Right ventricle myocardium inferior (tissue), 1 donor: Measurements from ENCODE around the gene KIF26A. TPM values are rescaled to one million over a fixed set of nuclear protein-coding genes. Genes with fewer than 3 reads are reported as not detected.

ENCODE experiments used
- ATAC-seq: fragments of 200-7000 bp; cut with Tn5 transposase; one replicate; pipeline ENCODE4 v1.9.1; 2020; ENCODE audit warnings: mild to moderate bottlenecking, moderate library complexity
- DNase-seq: peaks from one replicate; pipeline ENCODE4 v3.0.0; 2021; ENCODE audit errors: missing footprints
- intact Hi-C: fragments of 100-400 bp; cut with DNase I; formaldehyde crosslinking; loops from one replicate; pipeline ENCODE4 v1.11.0; 2022
- total RNA-seq: library from RNA; stranded (reverse); fragmentation: NEBNext Ultra II Directional; extraction: Animal tissue kit (Norgen Biotek cat#: 25700); gene quantifications from one replicate; pipeline ENCODE4 v1.2.1, GENCODE V29; 2021
- donor health status: DM: no; HTN: yes; CAD: no; lungs with severe emphysema.

The KIF26A gene
- total RNA-seq, 1 donor from 2014 or later: 6.4 TPM

GRCh38 chr14:104162495-104162894, 24.1 kb downstream of the KIF26A start:
- DNase-seq: no peak
- intact Hi-C loops: no loop called here
- no peak for ATAC-seq

DNA sequence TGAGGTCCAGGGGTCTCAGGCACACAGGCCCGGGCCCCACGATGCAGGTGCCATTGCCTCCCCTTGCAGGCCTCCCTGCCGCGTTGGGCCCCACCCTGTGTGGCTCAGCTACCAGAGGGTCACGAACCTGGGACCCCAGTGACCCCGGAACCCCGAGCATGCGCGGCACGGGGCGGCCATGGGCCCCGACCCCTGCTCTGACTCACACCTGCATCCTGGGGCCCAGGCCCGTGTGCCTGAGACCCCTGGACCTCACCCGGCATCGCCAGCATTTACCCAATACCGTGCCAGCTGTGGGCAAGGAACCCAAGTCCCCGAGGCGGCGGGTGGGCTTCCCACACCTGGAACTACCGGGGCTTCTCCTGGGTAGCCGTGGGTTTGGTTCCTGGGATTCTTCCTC, 25.2 kb downstream of the KIF26A start:
- intact Hi-C loops: no loop called here
- DNase-seq: no peak
- no peak for ATAC-seq

DNA sequence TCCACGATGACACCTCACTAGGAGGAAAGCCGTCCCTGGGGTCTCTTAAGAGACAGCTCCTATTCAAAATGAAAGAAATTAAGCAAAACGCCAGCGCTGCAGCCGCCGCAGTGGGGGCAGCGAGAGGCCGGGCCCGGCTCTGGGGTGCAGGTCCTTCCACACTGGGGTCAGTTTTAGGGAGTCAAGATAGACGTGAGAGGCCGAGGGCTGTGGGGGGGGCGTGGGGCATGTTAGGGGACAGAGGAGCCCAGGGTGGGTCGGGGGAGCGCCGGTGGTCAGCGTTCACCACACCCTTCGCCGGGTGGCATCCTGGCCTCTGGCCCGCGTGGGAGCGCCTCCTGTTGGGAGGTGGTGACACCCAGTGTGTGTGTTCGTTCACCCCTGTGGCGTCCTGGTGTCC, 25.7 kb downstream of the KIF26A start:
- intact Hi-C loops: no loop called here
- DNase-seq (no peak), ATAC-seq (no peak)

GRCh38 chr14:104164512-104164911, 26.1 kb downstream of the KIF26A start:
- DNase-seq (no peak), ATAC-seq (no peak)
- intact Hi-C loops: no loop called here

- DNase-seq (no peak), ATAC-seq (no peak)
- intact Hi-C loops: no loop called here
Measured at GRCh38 chr14:104166698-104167097, 28.3 kb downstream of the KIF26A start.

DNA sequence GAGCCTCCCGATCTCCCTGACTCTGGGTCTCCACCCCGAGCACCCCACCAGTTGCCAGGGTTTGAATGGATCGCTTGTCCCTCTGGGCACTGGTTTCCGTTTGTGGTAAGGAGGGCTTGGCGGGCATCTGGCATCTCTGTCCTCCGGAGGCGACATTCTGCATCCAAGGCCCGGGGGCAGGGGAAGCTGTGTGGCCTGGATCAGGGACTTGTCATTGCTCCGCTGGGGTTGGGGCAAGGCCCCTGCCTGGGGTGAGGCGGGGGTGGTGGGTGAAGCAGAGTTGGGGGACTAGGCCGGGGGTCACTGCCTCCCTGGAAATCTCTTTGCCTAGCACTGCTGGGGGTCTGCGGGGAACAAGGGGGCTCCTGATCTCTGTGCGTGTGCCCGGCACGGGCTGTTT, 30.2 kb downstream of the KIF26A start:
- ATAC-seq: no peak

GRCh38 chr14:104169005-104169698, 30.8 kb downstream of the KIF26A start:
- no peak for ATAC-seq
- no peak for DNase-seq
- intact Hi-C loops: no loop called here

More for the DNA sequence above, 30.2 kb downstream of the KIF26A start:
- intact Hi-C loops: no loop called here
- DNase-seq: no peak

GRCh38 chr14:104169699-104170479, 31.5 kb downstream of the KIF26A start:
- intact Hi-C loops: no loop called here
- no peak for DNase-seq
- no peak for ATAC-seq

DNA sequence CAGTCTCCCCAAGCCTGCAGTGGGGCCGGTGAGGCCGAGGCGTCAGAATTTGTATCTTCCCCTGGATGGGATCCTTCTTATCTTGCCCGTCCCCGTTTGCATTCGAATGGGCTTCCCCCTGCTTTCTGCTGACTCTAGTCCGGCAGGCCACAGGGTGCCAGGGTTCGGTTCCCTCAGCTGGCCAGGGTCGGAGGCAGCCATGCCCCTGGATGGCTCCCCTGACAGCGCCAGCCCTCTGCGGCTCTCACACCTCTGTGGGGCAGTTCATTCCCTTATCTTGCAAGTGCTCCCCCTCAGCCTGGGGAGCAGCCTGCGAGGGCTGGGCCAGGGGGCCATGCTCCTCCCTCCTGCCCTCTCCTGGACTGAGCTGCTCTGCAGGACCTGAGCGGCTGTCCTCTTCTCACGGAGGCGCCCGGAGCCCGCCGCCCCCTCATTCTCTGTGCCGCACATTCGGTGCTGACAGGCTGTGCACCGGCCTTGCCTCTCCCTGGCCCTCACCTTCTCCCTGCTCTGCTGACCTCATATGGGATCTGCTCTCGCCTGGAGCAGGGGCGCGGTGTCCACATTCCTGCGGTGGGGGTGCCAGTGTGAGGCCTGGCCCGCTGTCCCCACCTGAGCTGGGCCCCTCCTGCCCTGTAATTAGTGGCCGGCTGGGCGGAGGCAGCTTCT, 32.8 kb downstream of the KIF26A start:
- intact Hi-C loops: no loop called here
- DNase-seq: no peak

GRCh38 chr14:104171895-104172294, 33.5 kb downstream of the KIF26A start:
- ATAC-seq (no peak), DNase-seq (no peak)
- intact Hi-C loops: no loop called here

More for the DNA sequence above, 32.8 kb downstream of the KIF26A start:
- no peak for ATAC-seq

- ATAC-seq: no peak
- intact Hi-C loops: no loop called here
- no peak for DNase-seq
Measured at GRCh38 chr14:104172349-104172748, 34.0 kb downstream of the KIF26A start.

DNA sequence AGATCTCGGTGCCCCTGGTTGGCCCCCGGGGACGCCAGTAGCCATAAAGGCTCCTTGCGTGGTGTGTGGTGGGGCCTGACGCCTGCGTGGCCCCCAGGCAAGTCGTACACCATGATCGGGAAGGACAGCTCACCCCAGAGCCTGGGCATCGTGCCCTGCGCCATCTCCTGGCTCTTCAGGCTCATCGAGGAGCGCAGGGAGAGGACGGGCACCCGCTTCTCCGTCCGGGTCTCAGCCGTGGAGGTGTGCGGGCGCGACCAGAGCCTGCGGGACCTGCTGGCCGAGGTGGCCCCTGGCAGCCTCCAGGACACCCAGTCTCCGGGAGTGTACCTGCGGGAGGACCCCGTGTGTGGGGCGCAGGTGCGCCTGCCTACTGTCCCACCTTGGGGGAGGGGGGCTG, 34.5 kb downstream of the KIF26A start:
- ATAC-seq: no peak
- intact Hi-C loops: no loop called here
- no peak for DNase-seq

DNA sequence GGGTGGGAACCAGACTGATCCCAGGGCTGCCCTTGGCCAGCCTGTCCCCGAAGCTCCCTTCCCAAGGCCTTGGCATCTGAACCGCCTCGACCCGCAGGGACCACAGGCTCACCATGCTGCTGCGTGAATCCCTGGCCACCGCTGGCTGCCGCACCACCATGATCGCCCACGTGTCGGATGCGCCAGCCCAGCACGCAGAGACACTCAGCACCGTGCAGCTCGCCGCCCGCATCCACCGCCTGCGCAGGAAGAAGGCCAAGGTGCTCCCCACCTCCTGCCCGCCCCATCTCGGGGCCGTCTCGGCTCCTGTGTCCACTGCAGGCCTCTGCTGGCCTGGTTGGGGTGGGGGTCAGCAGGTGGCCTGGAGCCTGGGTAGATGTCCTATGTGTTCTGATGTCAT, 35.7 kb downstream of the KIF26A start:
- intact Hi-C loops: no loop called here
- ATAC-seq (no peak), DNase-seq (no peak)

DNA sequence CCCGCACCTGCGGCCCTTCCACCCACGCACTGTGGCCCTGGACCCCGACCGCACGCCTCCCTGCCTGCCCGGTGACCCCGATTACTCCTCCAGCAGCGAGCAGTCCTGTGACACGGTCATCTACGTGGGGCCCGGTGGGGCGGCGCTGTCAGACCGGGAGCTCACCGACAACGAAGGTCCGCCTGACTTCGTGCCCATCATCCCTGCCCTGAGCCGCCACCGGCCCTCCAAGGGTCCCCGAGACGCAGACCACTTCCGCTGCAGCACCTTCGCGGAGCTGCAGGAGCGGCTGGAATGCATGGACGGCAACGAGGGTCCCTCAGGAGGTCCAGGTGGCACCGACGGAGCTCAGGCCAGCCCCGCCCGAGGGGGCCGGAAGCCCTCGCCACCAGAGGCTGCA, 36.7 kb downstream of the KIF26A start:
- DNase-seq (no peak), ATAC-seq (no peak)
- intact Hi-C loops: no loop called here

DNA sequence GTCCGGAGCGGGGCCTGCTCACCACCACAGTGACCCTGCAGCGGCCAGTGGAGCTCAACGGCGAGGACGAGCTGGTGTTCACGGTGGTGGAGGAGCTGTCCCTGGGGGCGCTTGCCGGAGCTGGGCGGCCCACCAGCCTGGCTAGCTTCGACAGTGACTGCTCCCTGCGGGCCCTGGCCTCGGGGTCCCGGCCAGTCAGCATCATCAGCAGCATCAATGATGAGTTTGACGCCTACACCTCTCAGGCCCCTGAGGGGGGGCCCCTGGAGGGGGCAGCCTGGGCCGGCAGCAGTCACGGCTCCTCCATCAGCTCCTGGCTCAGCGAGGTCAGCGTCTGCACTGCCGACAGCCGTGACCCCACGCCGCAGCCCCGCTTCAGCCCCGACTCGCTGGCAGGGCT, 37.4 kb downstream of the KIF26A start:
- intact Hi-C loops: no loop called here
- no peak for DNase-seq
- no peak for ATAC-seq

GRCh38 chr14:104176611-104177010, 38.2 kb downstream of the KIF26A start:
- intact Hi-C loops: no loop called here
- ATAC-seq: no peak

DNA sequence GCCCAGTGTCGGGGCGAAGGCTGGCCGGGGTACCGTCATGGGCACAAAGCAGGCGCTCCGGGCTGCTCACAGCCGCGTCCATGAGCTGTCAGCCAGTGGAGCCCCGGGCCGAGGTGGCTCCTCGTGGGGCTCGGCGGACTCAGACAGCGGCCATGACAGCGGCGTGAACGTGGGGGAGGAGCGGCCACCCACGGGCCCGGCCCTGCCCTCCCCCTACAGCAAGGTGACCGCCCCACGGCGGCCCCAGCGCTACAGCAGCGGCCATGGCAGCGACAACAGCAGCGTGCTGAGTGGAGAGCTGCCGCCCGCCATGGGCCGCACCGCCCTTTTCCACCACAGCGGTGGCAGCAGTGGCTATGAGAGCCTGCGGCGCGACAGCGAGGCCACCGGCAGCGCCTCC, 39.0 kb downstream of the KIF26A start:
- intact Hi-C loops: no loop called here
- no peak for ATAC-seq
- no peak for DNase-seq

More at GRCh38 chr14:104176611-104177010, 38.2 kb downstream of the KIF26A start:
- no peak for DNase-seq

DNA sequence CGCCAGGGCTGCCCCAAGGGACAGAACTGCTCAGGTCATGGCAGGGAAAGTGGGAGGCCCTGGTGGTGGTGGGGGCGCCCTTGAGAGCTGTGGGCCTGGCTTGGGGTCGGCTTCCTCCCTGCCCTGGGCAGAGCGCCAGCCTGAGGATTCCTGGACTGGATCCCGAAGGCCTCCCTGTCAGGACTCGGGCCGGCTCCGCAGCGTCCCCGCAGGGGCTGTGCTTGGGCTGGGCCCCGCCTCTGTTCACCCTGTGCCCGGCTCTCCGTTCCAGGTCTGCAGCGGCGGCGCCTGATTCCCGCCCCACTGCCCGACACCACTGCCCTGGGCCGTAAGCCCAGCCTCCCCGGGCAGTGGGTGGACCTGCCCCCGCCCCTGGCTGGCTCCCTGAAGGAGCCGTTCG, 39.9 kb downstream of the KIF26A start:
- DNase-seq (no peak), ATAC-seq (peak; percentile 56)
- intact Hi-C loops: no loop called here

DNA sequence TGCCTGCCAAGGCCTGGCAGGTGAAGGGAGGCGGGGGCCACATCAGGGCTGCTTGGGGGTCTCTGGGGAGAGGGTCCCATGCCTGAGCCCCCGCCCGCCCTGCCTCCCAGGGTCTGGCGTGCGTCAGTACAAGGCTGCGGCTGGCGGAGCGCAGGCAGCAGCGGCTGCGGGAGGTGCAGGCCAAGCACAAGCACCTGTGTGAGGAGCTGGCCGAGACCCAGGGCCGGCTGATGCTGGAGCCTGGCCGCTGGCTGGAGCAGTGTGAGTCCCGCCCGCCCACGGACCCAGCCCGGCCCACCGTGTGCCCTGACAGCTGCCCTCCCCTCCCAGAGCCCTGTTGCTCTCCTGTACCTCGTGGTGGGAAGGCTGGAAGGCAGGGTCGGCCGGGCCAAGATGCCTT, 40.7 kb downstream of the KIF26A start:
- no peak for ATAC-seq
- intact Hi-C loops: no loop called here
- DNase-seq: no peak

DNA sequence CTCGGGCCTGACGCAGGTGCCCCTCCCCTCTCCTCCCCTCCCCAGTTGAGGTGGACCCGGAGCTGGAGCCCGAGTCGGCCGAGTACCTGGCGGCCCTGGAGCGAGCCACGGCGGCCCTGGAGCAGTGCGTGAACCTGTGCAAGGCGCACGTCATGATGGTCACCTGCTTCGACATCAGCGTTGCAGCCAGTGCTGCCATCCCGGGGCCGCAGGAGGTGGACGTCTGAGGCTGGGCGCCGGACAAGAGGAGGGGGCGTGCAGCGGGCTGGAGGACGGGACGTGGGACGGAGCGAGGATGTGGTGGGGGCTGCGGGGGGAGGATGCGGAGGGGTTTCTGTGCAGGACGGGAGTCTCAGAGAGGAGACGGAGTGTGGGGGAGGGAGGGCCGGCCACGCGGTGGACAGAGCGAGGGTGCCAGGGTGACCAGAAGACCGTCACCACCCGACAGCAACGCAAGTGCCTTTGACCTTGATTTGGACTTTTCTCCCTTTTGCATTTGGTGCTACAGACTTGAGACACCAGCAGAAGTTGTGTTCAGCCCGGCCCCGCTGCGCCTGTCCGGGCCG, 41.3 kb downstream of the KIF26A start:
- no peak for ATAC-seq
- no peak for DNase-seq
- intact Hi-C loops: no loop called here
